ENCODE measurements around the gene PSAP. TPM values are rescaled to one million over a fixed set of nuclear protein-coding genes. Genes with fewer than 3 reads are reported as not detected.

The PSAP gene
- total and polyA plus RNA-seq, 9 donors: 632 to 3,407 (median 1,118) TPM

DNA sequence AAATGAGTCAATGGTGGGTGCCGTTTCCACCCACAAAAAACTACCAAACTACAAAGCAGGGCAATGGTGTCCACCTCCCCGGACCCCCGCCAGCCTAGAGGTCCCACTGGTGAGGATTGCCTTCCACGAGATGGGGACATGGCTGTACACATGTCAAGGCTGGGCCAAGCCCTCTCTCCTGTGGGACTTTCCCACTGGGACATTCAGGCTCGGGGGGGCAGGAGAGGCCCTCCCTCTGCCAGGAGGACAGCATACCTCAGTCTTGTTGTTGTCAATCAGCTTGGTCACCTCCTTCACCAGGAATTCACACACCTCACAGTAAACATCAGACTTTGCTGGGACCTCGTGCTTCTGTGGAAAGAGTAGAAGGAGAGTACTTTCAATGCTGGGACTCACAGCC lies 31.1 kb downstream of the PSAP start:
- intact Hi-C loops (cut with DNase I): loop anchor here in 2 of 4 donors (10.0 kb wide), 2 partner anchors 435 to 505 kb away; partner anchors contain the start of gene SLC29A3 (in 2 of the 2)
- H3K36me3 ChIP-seq: peaks cover 3% of the 10 kb centered on the region
- TF ChIP-seq EP300 (IDR thresholded peaks at IDR 0.05): no peak
- TF ChIP-seq POLR2A (IDR thresholded peaks at IDR 0.05): no peak
- TF ChIP-seq, protein P1, sequence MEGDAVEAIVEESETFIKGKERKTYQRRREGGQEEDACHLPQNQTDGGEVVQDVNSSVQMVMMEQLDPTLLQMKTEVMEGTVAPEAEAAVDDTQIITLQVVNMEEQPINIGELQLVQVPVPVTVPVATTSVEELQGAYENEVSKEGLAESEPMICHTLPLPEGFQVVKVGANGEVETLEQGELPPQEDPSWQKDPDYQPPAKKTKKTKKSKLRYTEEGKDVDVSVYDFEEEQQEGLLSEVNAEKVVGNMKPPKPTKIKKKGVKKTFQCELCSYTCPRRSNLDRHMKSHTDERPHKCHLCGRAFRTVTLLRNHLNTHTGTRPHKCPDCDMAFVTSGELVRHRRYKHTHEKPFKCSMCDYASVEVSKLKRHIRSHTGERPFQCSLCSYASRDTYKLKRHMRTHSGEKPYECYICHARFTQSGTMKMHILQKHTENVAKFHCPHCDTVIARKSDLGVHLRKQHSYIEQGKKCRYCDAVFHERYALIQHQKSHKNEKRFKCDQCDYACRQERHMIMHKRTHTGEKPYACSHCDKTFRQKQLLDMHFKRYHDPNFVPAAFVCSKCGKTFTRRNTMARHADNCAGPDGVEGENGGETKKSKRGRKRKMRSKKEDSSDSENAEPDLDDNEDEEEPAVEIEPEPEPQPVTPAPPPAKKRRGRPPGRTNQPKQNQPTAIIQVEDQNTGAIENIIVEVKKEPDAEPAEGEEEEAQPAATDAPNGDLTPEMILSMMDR (IDR thresholded peaks at IDR 0.05): no peak
- DNase-seq: no peak
- 77 to 92% (median 86%) methylated on average over 6 of the region's 6 CpGs for WGBS, 3 donors
- H3K4me1 ChIP-seq (ENCODE audit: insufficient read depth): no peaks in the 10 kb centered on the region
- H3K4me3 ChIP-seq: no peak overlapping the region
- no peaks in the 10 kb centered on the region for H3K27me3 ChIP-seq
- no peak overlapping the region for H3K27ac ChIP-seq
- no peaks in the 10 kb centered on the region for H3K9me3 ChIP-seq

DNA sequence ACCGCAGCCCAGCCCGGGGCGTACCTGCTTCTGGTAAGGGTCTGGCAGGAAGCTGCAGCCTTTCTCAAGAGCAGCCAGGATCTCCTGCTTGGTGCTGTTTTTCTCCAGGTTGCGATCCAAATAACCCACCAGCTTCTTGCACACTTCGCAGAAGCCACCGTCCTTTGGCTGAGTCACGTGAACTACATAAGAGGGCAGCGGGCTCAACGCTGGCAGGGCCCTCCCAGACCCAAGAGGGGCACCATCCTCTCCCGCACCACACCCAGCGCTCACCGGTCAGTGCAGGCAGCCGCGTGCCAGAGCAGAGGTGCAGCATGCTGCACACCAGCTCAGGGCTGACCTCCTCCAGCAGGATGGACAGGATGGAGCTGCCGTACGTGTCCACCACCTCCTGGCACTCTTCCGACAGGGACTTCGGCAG lies 31.6 kb downstream of the PSAP start:
- no peak for DNase-seq
- H3K4me3 ChIP-seq: no peak overlapping the region
- no peak overlapping the region for H3K27ac ChIP-seq
- H3K27me3 ChIP-seq: no peaks in the 10 kb centered on the region
- H3K9me3 ChIP-seq: no peaks in the 10 kb centered on the region
- H3K36me3 ChIP-seq: no peaks in the 10 kb centered on the region
- intact Hi-C loops (cut with DNase I): loop anchor here in 2 of 4 donors (10.0 kb wide), 2 partner anchors 435 to 505 kb away; partner anchors contain the start of gene SLC29A3 (in 2 of the 2)
- 93 to 96% (median 95%) methylated on average over 18 of the region's 18 CpGs for WGBS, 3 donors
- TF ChIP-seq EP300 (IDR thresholded peaks at IDR 0.05): no peak
- TF ChIP-seq, protein P1 (IDR thresholded peaks at IDR 0.05): no peak
- no peak for TF ChIP-seq POLR2A (IDR thresholded peaks at IDR 0.05)
- no peaks in the 10 kb centered on the region for H3K4me1 ChIP-seq (ENCODE audit: insufficient read depth)

DNA sequence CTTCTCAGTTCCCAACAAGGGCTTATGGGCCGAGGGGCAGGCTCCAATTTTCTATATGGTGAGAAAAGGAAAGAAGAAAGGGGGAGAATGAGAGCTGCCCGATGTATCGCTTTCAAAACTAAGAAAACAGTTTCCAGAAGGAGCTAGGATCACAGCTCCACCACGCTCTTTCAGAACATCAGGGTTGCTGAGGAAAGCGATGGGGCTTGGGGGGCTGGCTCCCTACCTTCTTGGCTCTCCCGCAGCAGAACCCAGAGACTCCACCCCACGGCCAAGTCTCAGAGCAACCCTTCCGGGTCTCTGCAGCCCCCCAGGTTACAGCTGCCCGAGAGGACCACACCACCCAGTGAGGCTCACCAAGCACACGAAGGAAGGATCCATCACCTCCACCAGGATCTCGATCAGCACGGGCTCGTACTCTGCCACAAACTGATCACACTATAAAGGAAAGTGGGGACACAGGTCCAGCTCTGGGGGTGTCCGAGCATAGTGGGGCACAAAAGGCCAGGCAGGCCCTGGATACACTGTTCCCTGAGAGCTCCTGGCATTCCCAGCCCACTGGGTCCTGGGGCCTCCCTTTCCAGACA lies 32.3 kb downstream of the PSAP start:
- TF ChIP-seq, protein P1 (IDR thresholded peaks at IDR 0.05): no peak
- no peak for TF ChIP-seq EP300 (IDR thresholded peaks at IDR 0.05)
- no peak for TF ChIP-seq POLR2A (IDR thresholded peaks at IDR 0.05)
- peak overlapping the region in 1 of 2 donors; percentile 3 for H3K27ac ChIP-seq
- H3K4me3 ChIP-seq: no peak overlapping the region
- no peaks in the 10 kb centered on the region for H3K36me3 ChIP-seq
- H3K4me1 ChIP-seq (ENCODE audit: insufficient read depth): no peaks in the 10 kb centered on the region
- no peaks in the 10 kb centered on the region for H3K27me3 ChIP-seq
- no peaks in the 10 kb centered on the region for H3K9me3 ChIP-seq
- intact Hi-C loops (cut with DNase I): loop anchor here in 2 of 4 donors (10.0 kb wide), 2 partner anchors 434 to 504 kb away; partner anchors contain the start of gene SLC29A3 (in 2 of the 2)
- DNase-seq: no peak
- WGBS, 3 donors: 88 to 91% (median 89%) methylated on average over 14 of the region's 14 CpGs

DNA sequence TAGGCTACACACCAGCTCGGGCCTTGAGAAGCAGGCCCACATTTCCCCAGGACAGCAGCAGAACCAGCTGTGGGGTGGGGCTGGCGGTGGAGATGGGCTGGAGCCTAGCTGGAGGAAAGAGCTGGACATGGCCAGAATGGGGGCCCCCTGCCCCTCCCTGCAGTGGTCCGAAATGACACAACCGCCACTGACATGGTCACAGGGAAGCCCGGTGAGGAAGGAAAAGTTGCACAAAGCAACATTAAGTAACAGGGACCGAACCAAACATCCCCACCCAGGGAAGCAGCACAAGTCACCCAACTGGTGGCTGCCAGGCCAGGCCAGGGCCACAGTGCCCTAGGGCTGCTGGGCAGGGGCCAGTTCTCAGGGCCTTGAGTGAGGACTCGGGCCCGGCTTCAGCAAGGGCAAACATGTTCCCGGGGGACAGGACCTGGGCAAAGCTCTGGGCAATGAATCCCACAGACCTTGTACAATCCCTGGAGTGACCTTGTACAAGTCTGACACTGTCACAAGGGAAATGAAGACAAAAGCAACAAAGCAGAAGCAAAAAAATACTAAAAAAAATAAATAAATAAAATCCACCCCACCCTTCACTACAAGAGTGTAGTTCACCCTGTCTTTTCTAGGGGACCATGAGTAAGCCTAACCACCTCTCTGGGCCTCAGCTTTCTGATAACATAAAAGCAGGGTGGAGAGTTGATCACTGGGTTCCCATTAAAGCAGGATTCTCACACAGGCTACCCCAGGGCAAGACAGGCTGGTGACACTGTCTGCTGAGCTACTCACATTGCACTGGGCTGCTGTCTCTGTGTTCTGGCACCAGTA lies 33.0 kb downstream of the PSAP start:
- Histone ChIP-seq H3K4me1 (ENCODE audit: insufficient read depth) (no peaks in the 10 kb centered on the region), H3K27ac (no peak overlapping the region), H3K4me3 (no peak overlapping the region), H3K9me3 (no peaks in the 10 kb centered on the region), H3K27me3 (no peaks in the 10 kb centered on the region), H3K36me3 (no peaks in the 10 kb centered on the region)
- 64 to 73% (median 72%) methylated on average over 9 of the region's 9 CpGs for WGBS, 3 donors
- DNase-seq: no peak
- TF ChIP-seq, protein P1 (IDR thresholded peaks at IDR 0.05): no peak
- TF ChIP-seq EP300 (IDR thresholded peaks at IDR 0.05) (no peak), POLR2A (IDR thresholded peaks at IDR 0.05) (no peak)
- intact Hi-C loops (cut with DNase I): loop anchor here in 2 of 4 donors (10.0 kb wide), 2 partner anchors 433 to 503 kb away; partner anchors contain the start of gene SLC29A3 (in 2 of the 2)
